ENCODE results near the gene RP2.

The RP2 gene

DNA sequence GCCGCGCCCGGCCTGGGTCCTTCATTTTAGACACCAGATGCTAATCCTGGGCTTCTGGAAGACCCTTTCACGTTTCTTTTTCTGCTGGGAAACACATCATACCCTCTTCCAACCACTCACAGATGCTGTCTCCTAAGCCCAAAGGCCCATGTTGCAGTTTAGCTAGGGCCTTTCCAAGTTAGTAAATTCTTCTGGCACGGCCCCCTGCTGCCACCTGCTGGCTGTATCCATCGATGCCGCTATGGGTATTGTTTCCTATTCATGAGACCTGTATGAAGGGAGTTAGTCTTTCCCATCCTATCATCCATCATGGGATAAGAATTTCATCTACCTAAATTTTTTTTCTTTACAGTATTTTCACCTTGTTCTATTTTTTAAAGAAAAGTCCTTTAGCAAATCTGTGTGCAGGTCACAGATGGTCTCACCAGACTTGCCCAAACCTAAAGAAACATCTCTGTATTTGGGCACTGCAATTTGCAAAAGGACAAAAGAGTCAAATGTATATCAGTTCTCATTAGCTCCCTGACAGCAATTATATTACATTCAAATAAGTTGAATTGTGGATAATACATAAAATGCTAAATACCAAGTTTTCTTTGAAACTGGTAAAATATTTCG lies 40.2 kb upstream of the RP2 start:
- no peaks in the 10 kb centered on the region for H3K4me1 ChIP-seq
- TF ChIP-seq CTCF (IDR thresholded peaks at IDR 0.05; ENCODE audit: low read depth, low read length) = peak; percentile 80

GRCh38 chrX:46803140-46803539 lies 33.7 kb upstream of the RP2 start:
- H3K36me3 ChIP-seq = no peaks in the 10 kb centered on the region
- no peak for TF ChIP-seq CTCF (IDR thresholded peaks at IDR 0.05; ENCODE audit: low read depth, low read length)
- H3K4me1 ChIP-seq = no peaks in the 10 kb centered on the region
- no peaks in the 10 kb centered on the region for H3K27me3 ChIP-seq
- no peak overlapping the region for H3K4me3 ChIP-seq (ENCODE audit: low read depth, low read length)
- no peaks in the 10 kb centered on the region for H3K9me3 ChIP-seq
- no peak for DNase-seq

More for the DNA sequence above, 40.2 kb upstream of the RP2 start:
- Histone ChIP-seq H3K9me3 (no peaks in the 10 kb centered on the region), H3K27me3 (no peaks in the 10 kb centered on the region), H3K4me3 (ENCODE audit: low read depth, low read length) (no peak overlapping the region), H3K36me3 (no peaks in the 10 kb centered on the region)
- DNase-seq = peak; percentile 68

- DNase-seq = no peak
- Histone ChIP-seq H3K27me3 (no peaks in the 10 kb centered on the region), H3K36me3 (no peaks in the 10 kb centered on the region), H3K4me1 (no peaks in the 10 kb centered on the region), H3K4me3 (ENCODE audit: low read depth, low read length) (no peak overlapping the region), H3K9me3 (no peaks in the 10 kb centered on the region)
- TF ChIP-seq CTCF (IDR thresholded peaks at IDR 0.05; ENCODE audit: low read depth, low read length) = no peak
Observed at GRCh38 chrX:46805270-46805669, 31.6 kb upstream of the RP2 start.

- no peaks in the 10 kb centered on the region for H3K27me3 ChIP-seq
- H3K4me3 ChIP-seq (ENCODE audit: low read depth, low read length) = no peak overlapping the region
- no peak for TF ChIP-seq CTCF (IDR thresholded peaks at IDR 0.05; ENCODE audit: low read depth, low read length)
- no peak for DNase-seq
- no peaks in the 10 kb centered on the region for H3K4me1 ChIP-seq
- no peaks in the 10 kb centered on the region for H3K36me3 ChIP-seq
- H3K9me3 ChIP-seq = no peaks in the 10 kb centered on the region
Observed at GRCh38 chrX:46811121-46811520, 25.7 kb upstream of the RP2 start.

DNA sequence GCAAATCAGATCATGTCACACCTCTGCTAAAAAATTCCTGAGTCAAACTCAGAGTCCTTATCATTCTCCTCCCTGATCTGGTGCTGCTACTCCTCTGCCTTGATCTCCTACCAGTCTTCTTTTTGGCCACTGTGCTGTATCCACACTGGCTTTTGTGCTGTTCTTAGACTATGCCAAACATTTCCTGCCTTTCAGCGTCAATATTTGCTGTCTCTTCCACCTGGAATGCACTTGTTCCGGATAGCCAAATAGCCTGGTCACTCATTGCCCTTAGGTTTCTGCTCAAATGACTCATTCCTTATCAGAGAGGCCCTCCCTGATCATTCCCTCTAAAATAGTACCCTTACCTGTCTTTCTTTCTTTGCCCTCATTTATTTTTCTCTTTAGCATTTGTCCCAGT lies 24.4 kb upstream of the RP2 start:
- no peak for TF ChIP-seq CTCF (IDR thresholded peaks at IDR 0.05; ENCODE audit: low read depth, low read length)
- DNase-seq = no peak

GRCh38 chrX:46814966-46815365 lies 21.9 kb upstream of the RP2 start:
- Histone ChIP-seq H3K4me1 (no peaks in the 10 kb centered on the region), H3K4me3 (ENCODE audit: low read depth, low read length) (no peak overlapping the region), H3K9me3 (no peaks in the 10 kb centered on the region), H3K27me3 (no peaks in the 10 kb centered on the region), H3K36me3 (no peaks in the 10 kb centered on the region)
- DNase-seq = no peak
- no peak for TF ChIP-seq CTCF (IDR thresholded peaks at IDR 0.05; ENCODE audit: low read depth, low read length)

More for the DNA sequence above, 24.4 kb upstream of the RP2 start:
- Histone ChIP-seq H3K4me1 (no peaks in the 10 kb centered on the region), H3K9me3 (no peaks in the 10 kb centered on the region), H3K4me3 (ENCODE audit: low read depth, low read length) (no peak overlapping the region), H3K27me3 (no peaks in the 10 kb centered on the region), H3K36me3 (no peaks in the 10 kb centered on the region)
